Stimulated activated memory B cell treated with anti-CD40 and anti-IgM and Interleukin-4, amounts not matched to agents 10 μg/mL and 1 μg/mL and 100 μg/mL, for 72 hours (primary cell): Measurements from ENCODE around the gene ITGB6.
"Not testable (repeated sequence)": the region's sequence is repeated elsewhere in the genome, so short reads cannot be mapped to it uniquely, and the experiment has no call there.

Experiments
- ATAC-seq: fragments of 150-1000 bp; cut with Tn5 transposase; 2 replicates; pipeline ENCODE4 v1.10.0; 2021
- H3K27ac Mint-ChIP-seq: one replicate; pipeline ENCODE4 v1.8.0; 2022; ENCODE audit warnings: mild to moderate bottlenecking, mixed read lengths
- H3K27me3 Mint-ChIP-seq: one replicate; pipeline ENCODE4 v1.8.0; 2022; ENCODE audit warnings: mixed read lengths
- H3K36me3 Mint-ChIP-seq: one replicate; pipeline ENCODE4 v1.8.0; 2022; ENCODE audit warnings: mixed read lengths
- H3K4me1 Mint-ChIP-seq: one replicate; pipeline ENCODE4 v1.8.0; 2022; ENCODE audit warnings: mixed read lengths
- H3K4me3 Mint-ChIP-seq: one replicate; pipeline ENCODE4 v1.8.0; 2022; ENCODE audit warnings: mild to moderate bottlenecking, moderate library complexity, mixed read lengths
- H3K9me3 Mint-ChIP-seq: one replicate; pipeline ENCODE4 v1.8.0; 2022; ENCODE audit warnings: mixed read lengths

ITGB6 gene

GRCh38 chr2:160207804-160208654, 8.0 kb upstream of the ITGB6 start:
- H3K4me1 Mint-ChIP-seq = peaks cover 39% of the 10 kb centered on the region
- no peaks in the 10 kb centered on the region for H3K36me3 Mint-ChIP-seq
- no peaks in the 10 kb centered on the region for H3K27me3 Mint-ChIP-seq
- ATAC-seq = peak; percentile 62
- peak overlapping the region; percentile 23 for H3K27ac Mint-ChIP-seq
- no peak overlapping the region for H3K4me3 Mint-ChIP-seq
- no peaks in the 10 kb centered on the region for H3K9me3 Mint-ChIP-seq

GRCh38 chr2:160207271-160207670, 7.2 kb upstream of the ITGB6 start:
- peak overlapping the region; percentile 38 for H3K4me3 Mint-ChIP-seq
- H3K27ac Mint-ChIP-seq = peak overlapping the region; percentile 23
- H3K9me3 Mint-ChIP-seq = no peaks in the 10 kb centered on the region
- ATAC-seq = no peak
- H3K27me3 Mint-ChIP-seq = no peaks in the 10 kb centered on the region
- H3K36me3 Mint-ChIP-seq = no peaks in the 10 kb centered on the region
- peaks cover 42% of the 10 kb centered on the region for H3K4me1 Mint-ChIP-seq

- no peak for ATAC-seq
- Mint-ChIP-seq H3K4me1 (peaks cover 49% of the 10 kb centered on the region), H3K27ac (no peak overlapping the region), H3K4me3 (no peak overlapping the region), H3K27me3 (no peaks in the 10 kb centered on the region), H3K9me3 (no peaks in the 10 kb centered on the region), H3K36me3 (no peaks in the 10 kb centered on the region)
Observed at GRCh38 chr2:160206436-160206835, 6.4 kb upstream of the ITGB6 start.

- ATAC-seq = no peak
- Mint-ChIP-seq H3K4me3 (no peak overlapping the region), H3K27ac (no peak overlapping the region), H3K36me3 (no peaks in the 10 kb centered on the region), H3K9me3 (no peaks in the 10 kb centered on the region), H3K27me3 (no peaks in the 10 kb centered on the region), H3K4me1 (peaks cover 43% of the 10 kb centered on the region)
Observed at GRCh38 chr2:160205505-160205904, 5.4 kb upstream of the ITGB6 start.

GRCh38 chr2:160203422-160203821, 3.4 kb upstream of the ITGB6 start:
- ATAC-seq = no peak
- H3K4me1 Mint-ChIP-seq = peaks cover 22% of the 10 kb centered on the region
- H3K27me3 Mint-ChIP-seq = no peaks in the 10 kb centered on the region
- H3K9me3 Mint-ChIP-seq = no peaks in the 10 kb centered on the region
- no peak overlapping the region for H3K27ac Mint-ChIP-seq
- no peak overlapping the region for H3K4me3 Mint-ChIP-seq
- H3K36me3 Mint-ChIP-seq = no peaks in the 10 kb centered on the region

- Mint-ChIP-seq H3K4me3 (no peak overlapping the region), H3K4me1 (peaks cover 19% of the 10 kb centered on the region)
- no peak for ATAC-seq
Observed at GRCh38 chr2:160203007-160203406, 2.9 kb upstream of the ITGB6 start.

GRCh38 chr2:160201849-160202539, 1.9 kb upstream of the ITGB6 start:
- Mint-ChIP-seq H3K27me3 (no peaks in the 10 kb centered on the region), H3K4me1 (peaks cover 10% of the 10 kb centered on the region), H3K36me3 (no peaks in the 10 kb centered on the region), H3K9me3 (no peaks in the 10 kb centered on the region), H3K27ac (peak overlapping the region; percentile 1), H3K4me3 (no peak overlapping the region)
- no peak for ATAC-seq

More at GRCh38 chr2:160203007-160203406, 2.9 kb upstream of the ITGB6 start:
- H3K36me3 Mint-ChIP-seq = no peaks in the 10 kb centered on the region
- H3K9me3 Mint-ChIP-seq = no peaks in the 10 kb centered on the region
- no peaks in the 10 kb centered on the region for H3K27me3 Mint-ChIP-seq
- H3K27ac Mint-ChIP-seq = no peak overlapping the region

- H3K4me1 Mint-ChIP-seq = peaks cover 10% of the 10 kb centered on the region
- no peaks in the 10 kb centered on the region for H3K27me3 Mint-ChIP-seq
- H3K27ac Mint-ChIP-seq = no peak overlapping the region
- no peaks in the 10 kb centered on the region for H3K9me3 Mint-ChIP-seq
- no peak overlapping the region for H3K4me3 Mint-ChIP-seq
- ATAC-seq = no peak
- H3K36me3 Mint-ChIP-seq = no peaks in the 10 kb centered on the region
Observed at GRCh38 chr2:160200921-160201320, 849 bp upstream of the ITGB6 start.

- no peaks in the 10 kb centered on the region for H3K36me3 Mint-ChIP-seq
Observed at GRCh38 chr2:160199053-160199452, 1.0 kb downstream of the ITGB6 start.

GRCh38 chr2:160197587-160197986, 2.5 kb downstream of the ITGB6 start:
- ATAC-seq = no peak
- Mint-ChIP-seq H3K27ac (no peak overlapping the region), H3K4me3 (no peak overlapping the region), H3K36me3 (no peaks in the 10 kb centered on the region), H3K27me3 (no peaks in the 10 kb centered on the region), H3K9me3 (no peaks in the 10 kb centered on the region), H3K4me1 (peaks cover 10% of the 10 kb centered on the region)

More at GRCh38 chr2:160199053-160199452, 1.0 kb downstream of the ITGB6 start:
- no peaks in the 10 kb centered on the region for H3K9me3 Mint-ChIP-seq
- H3K4me3 Mint-ChIP-seq = no peak overlapping the region
- peaks cover 10% of the 10 kb centered on the region for H3K4me1 Mint-ChIP-seq
- H3K27me3 Mint-ChIP-seq = no peaks in the 10 kb centered on the region
- no peak overlapping the region for H3K27ac Mint-ChIP-seq
- ATAC-seq = no peak

GRCh38 chr2:160194946-160195345, 5.1 kb downstream of the ITGB6 start:
- no peaks in the 10 kb centered on the region for H3K9me3 Mint-ChIP-seq
- H3K36me3 Mint-ChIP-seq = no peaks in the 10 kb centered on the region
- H3K4me1 Mint-ChIP-seq = no peaks in the 10 kb centered on the region
- no peaks in the 10 kb centered on the region for H3K27me3 Mint-ChIP-seq
- H3K27ac Mint-ChIP-seq = no peak overlapping the region
- H3K4me3 Mint-ChIP-seq = no peak overlapping the region
- peak; percentile 54 for ATAC-seq

GRCh38 chr2:160194351-160194750, 5.7 kb downstream of the ITGB6 start:
- no peaks in the 10 kb centered on the region for H3K9me3 Mint-ChIP-seq
- H3K36me3 Mint-ChIP-seq = no peaks in the 10 kb centered on the region
- no peaks in the 10 kb centered on the region for H3K4me1 Mint-ChIP-seq
- ATAC-seq = no peak
- no peak overlapping the region for H3K4me3 Mint-ChIP-seq
- H3K27me3 Mint-ChIP-seq = no peaks in the 10 kb centered on the region
- no peak overlapping the region for H3K27ac Mint-ChIP-seq

- Mint-ChIP-seq H3K9me3 (peaks cover 11% of the 10 kb centered on the region), H3K27me3 (peaks cover 20% of the 10 kb centered on the region)
- not testable (repeated sequence) for H3K27ac Mint-ChIP-seq, H3K4me3 Mint-ChIP-seq, ATAC-seq, H3K36me3 Mint-ChIP-seq, H3K4me1 Mint-ChIP-seq
Observed at GRCh38 chr2:160181146-160181836, 18.8 kb downstream of the ITGB6 start.

GRCh38 chr2:160180690-160181089, 19.4 kb downstream of the ITGB6 start:
- H3K27me3 Mint-ChIP-seq = peaks cover 20% of the 10 kb centered on the region
- not testable (repeated sequence) for H3K9me3 Mint-ChIP-seq, H3K4me1 Mint-ChIP-seq, ATAC-seq, H3K4me3 Mint-ChIP-seq, H3K27ac Mint-ChIP-seq, H3K36me3 Mint-ChIP-seq

- peaks cover 20% of the 10 kb centered on the region for H3K27me3 Mint-ChIP-seq
- ATAC-seq = no peak
- no peak overlapping the region for H3K27ac Mint-ChIP-seq
- H3K36me3 Mint-ChIP-seq = no peaks in the 10 kb centered on the region
- no peaks in the 10 kb centered on the region for H3K4me1 Mint-ChIP-seq
- no peak overlapping the region for H3K4me3 Mint-ChIP-seq
- peaks cover 3% of the 10 kb centered on the region for H3K9me3 Mint-ChIP-seq
Observed at GRCh38 chr2:160180172-160180571, 19.9 kb downstream of the ITGB6 start.
